GM19240 (cell line): ENCODE data around the gene CEACAM1.
"Not testable (repeated sequence)": the region's sequence is repeated elsewhere in the genome, so short reads cannot be mapped to it uniquely, and the experiment has no call there.

Experiments
- DNase-seq: peaks from one replicate; pipeline ENCODE4 v3.0.0; 2011; ENCODE audit warnings: low spot score; ENCODE audit not compliant: insufficient read length

CEACAM1 gene

GRCh38 chr19:42549067-42549466 is 20.8 kb upstream of the CEACAM1 start:
- not testable (repeated sequence) for DNase-seq

GRCh38 chr19:42548552-42548951 is 20.3 kb upstream of the CEACAM1 start:
- DNase-seq = no peak

GRCh38 chr19:42547929-42548328 is 19.6 kb upstream of the CEACAM1 start:
- no peak for DNase-seq

GRCh38 chr19:42546831-42547500 is 18.7 kb upstream of the CEACAM1 start:
- no peak for DNase-seq

GRCh38 chr19:42544146-42544545 is 15.9 kb upstream of the CEACAM1 start:
- no peak for DNase-seq

- no peak for DNase-seq
Measured at GRCh38 chr19:42542791-42543190, 14.5 kb upstream of the CEACAM1 start.

GRCh38 chr19:42540071-42540553 is 11.8 kb upstream of the CEACAM1 start:
- no peak for DNase-seq

GRCh38 chr19:42538841-42539709 is 10.8 kb upstream of the CEACAM1 start:
- no peak for DNase-seq

- not testable (repeated sequence) for DNase-seq
Measured at GRCh38 chr19:42535276-42535675, 7.0 kb upstream of the CEACAM1 start.

GRCh38 chr19:42534391-42534790 is 6.1 kb upstream of the CEACAM1 start:
- no peak for DNase-seq

GRCh38 chr19:42532891-42533290 is 4.6 kb upstream of the CEACAM1 start:
- no peak for DNase-seq

GRCh38 chr19:42531313-42531712 is 3.0 kb upstream of the CEACAM1 start:
- DNase-seq = no peak

- peak; percentile 73 for DNase-seq
Measured at GRCh38 chr19:42529248-42529764, 1.0 kb upstream of the CEACAM1 start.

GRCh38 chr19:42524943-42525342 is 3.3 kb downstream of the CEACAM1 start:
- no peak for DNase-seq

- no peak for DNase-seq
Measured at GRCh38 chr19:42524250-42524649, 4.0 kb downstream of the CEACAM1 start.

GRCh38 chr19:42522262-42522661 is 6.0 kb downstream of the CEACAM1 start:
- not testable (repeated sequence) for DNase-seq

GRCh38 chr19:42521346-42522030 is 6.8 kb downstream of the CEACAM1 start:
- no peak for DNase-seq

GRCh38 chr19:42519108-42519507 is 9.2 kb downstream of the CEACAM1 start:
- DNase-seq = no peak

GRCh38 chr19:42516771-42517170 is 11.5 kb downstream of the CEACAM1 start:
- no peak for DNase-seq

GRCh38 chr19:42515241-42515832 is 12.9 kb downstream of the CEACAM1 start:
- DNase-seq = no peak

- no peak for DNase-seq
Measured at GRCh38 chr19:42514449-42514848, 13.8 kb downstream of the CEACAM1 start.
